Urinary bladder (tissue), 4 donors: ENCODE results near the gene SCUBE1. TPM values are rescaled to one million over a fixed set of nuclear protein-coding genes. Genes with fewer than 3 reads are reported as not detected.

ENCODE experiments used
- DNase-seq: peaks from one replicate; pipeline ENCODE4 v3.0.0-alpha.2; 2015; ENCODE audit errors: extremely low spot score
- H3K27ac ChIP-seq: one replicate; pipeline ENCODE4 v1.5.1; 2013; ENCODE audit warnings: low read depth, mild to moderate bottlenecking, moderate library complexity
- H3K36me3 ChIP-seq: one replicate; pipeline ENCODE4 v1.6.1; 2013; ENCODE audit warnings: mild to moderate bottlenecking, moderate library complexity; ENCODE audit not compliant: insufficient read depth
- H3K4me1 ChIP-seq: one replicate; pipeline ENCODE4 v1.6.1; 2013; ENCODE audit warnings: mild to moderate bottlenecking, moderate library complexity; ENCODE audit not compliant: insufficient read depth
- H3K4me3 ChIP-seq: one replicate; pipeline ENCODE4 v1.5.1; 2013; ENCODE audit warnings: low read depth, low read length
- WGBS: extraction: QIAGEN DNeasy Blood & Tissue Kit; methylation state at CpG from one replicate; pipeline ENCODE4 v1.1.7; 2013; 5-methylcytosine and 5-hydroxymethylcytosine counted together
- polyA plus RNA-seq: library from polyadenylated mRNA; stranded (reverse); fragments of 200-250 nt; gene quantifications from one replicate; pipeline ENCODE4 v1.2.3, GENCODE V29; 2013
- total RNA-seq: library from RNA; depleted of rRNA; stranded (reverse); fragments of >200 nt; gene quantifications from one replicate; pipeline ENCODE4 v1.2.3, GENCODE V29; 2014
- donor health status: healthy with polysubstance abuse.
- donor health status: healthy.

The SCUBE1 gene
- total and polyA plus RNA-seq, 2 donors, result 0.86 to 1.2 TPM

- DNase-seq, result no peak
- no peak overlapping the region for H3K27ac ChIP-seq
- WGBS, result 82% methylated on average over 18 of the region's 18 CpGs
- H3K36me3 ChIP-seq, result no peaks in the 10 kb centered on the region
- H3K4me1 ChIP-seq, result no peaks in the 10 kb centered on the region
- H3K4me3 ChIP-seq, result no peak overlapping the region
These were observed 179.9 kb downstream of the SCUBE1 start for GRCh38 chr22:43163241-43163795.

- Histone ChIP-seq H3K4me1 (no peaks in the 10 kb centered on the region), H3K27ac (no peak overlapping the region), H3K36me3 (no peaks in the 10 kb centered on the region), H3K4me3 (no peak overlapping the region)
- DNase-seq, result no peak
- 98% methylated on average over 24 of the region's 24 CpGs for WGBS
These were observed 180.6 kb downstream of the SCUBE1 start for GRCh38 chr22:43162412-43163150.

- Histone ChIP-seq H3K36me3 (no peaks in the 10 kb centered on the region), H3K4me1 (no peaks in the 10 kb centered on the region), H3K4me3 (no peak overlapping the region), H3K27ac (no peak overlapping the region)
- DNase-seq, result no peak
- 97% methylated on average over 8 of the region's 8 CpGs for WGBS
These were observed 182.6 kb downstream of the SCUBE1 start for GRCh38 chr22:43160497-43161126.

- Histone ChIP-seq H3K4me3 (no peak overlapping the region), H3K4me1 (no peaks in the 10 kb centered on the region), H3K27ac (no peak overlapping the region), H3K36me3 (no peaks in the 10 kb centered on the region)
- WGBS, result 76% methylated on average over 18 of the region's 18 CpGs
- no peak for DNase-seq
These were observed 183.5 kb downstream of the SCUBE1 start for GRCh38 chr22:43159484-43160178.

- H3K36me3 ChIP-seq, result no peaks in the 10 kb centered on the region
- no peak for DNase-seq
- no peak overlapping the region for H3K4me3 ChIP-seq
- H3K4me1 ChIP-seq, result no peaks in the 10 kb centered on the region
- no peak overlapping the region for H3K27ac ChIP-seq
- 91% methylated on average over 24 of the region's 24 CpGs for WGBS
These were observed 184.2 kb downstream of the SCUBE1 start for GRCh38 chr22:43158778-43159483.

GRCh38 chr22:43157874-43158546, 185.2 kb downstream of the SCUBE1 start:
- WGBS, result 81% methylated on average over 9 of the region's 9 CpGs
- no peak overlapping the region for H3K27ac ChIP-seq
- no peak overlapping the region for H3K4me3 ChIP-seq
- no peaks in the 10 kb centered on the region for H3K36me3 ChIP-seq
- no peak for DNase-seq
- no peaks in the 10 kb centered on the region for H3K4me1 ChIP-seq

GRCh38 chr22:43156413-43156812, 186.8 kb downstream of the SCUBE1 start:
- no peak overlapping the region for H3K4me3 ChIP-seq
- no peaks in the 10 kb centered on the region for H3K4me1 ChIP-seq
- 87% methylated on average over 12 of the region's 12 CpGs for WGBS
- DNase-seq, result no peak
- no peaks in the 10 kb centered on the region for H3K36me3 ChIP-seq
- no peak overlapping the region for H3K27ac ChIP-seq

- no peaks in the 10 kb centered on the region for H3K36me3 ChIP-seq
- H3K27ac ChIP-seq, result no peak overlapping the region
- no peak overlapping the region for H3K4me3 ChIP-seq
- H3K4me1 ChIP-seq, result no peaks in the 10 kb centered on the region
- no peak for DNase-seq
- 87% methylated on average over 5 of the region's 5 CpGs for WGBS
These were observed 187.4 kb downstream of the SCUBE1 start for GRCh38 chr22:43155789-43156188.

GRCh38 chr22:43154887-43155536, 188.2 kb downstream of the SCUBE1 start:
- no peak for DNase-seq
- Histone ChIP-seq H3K27ac (no peak overlapping the region), H3K36me3 (no peaks in the 10 kb centered on the region), H3K4me3 (no peak overlapping the region), H3K4me1 (no peaks in the 10 kb centered on the region)
- 90% methylated on average over 27 of the region's 27 CpGs for WGBS

- no peaks in the 10 kb centered on the region for H3K36me3 ChIP-seq
- H3K4me1 ChIP-seq, result no peaks in the 10 kb centered on the region
- 76% methylated on average over 9 of the region's 9 CpGs for WGBS
- no peak overlapping the region for H3K4me3 ChIP-seq
- no peak overlapping the region for H3K27ac ChIP-seq
- no peak for DNase-seq
These were observed 189.3 kb downstream of the SCUBE1 start for GRCh38 chr22:43153899-43154298.

GRCh38 chr22:43152357-43153071, 190.7 kb downstream of the SCUBE1 start:
- DNase-seq, result no peak
- Histone ChIP-seq H3K4me1 (no peaks in the 10 kb centered on the region), H3K4me3 (peak overlapping the region; percentile 74), H3K27ac (peak overlapping the region; percentile 93), H3K36me3 (no peaks in the 10 kb centered on the region)
- 26% methylated on average over 22 of the region's 22 CpGs for WGBS

GRCh38 chr22:43152003-43152356, 191.2 kb downstream of the SCUBE1 start:
- H3K4me1 ChIP-seq, result no peaks in the 10 kb centered on the region
- no peaks in the 10 kb centered on the region for H3K36me3 ChIP-seq
- H3K27ac ChIP-seq, result peak overlapping the region; percentile 93
- DNase-seq, result no peak
- H3K4me3 ChIP-seq, result peak overlapping the region; percentile 74
- 35% methylated on average over 18 of the region's 18 CpGs for whole genome bisulfite sequencing
